ENCODE data around the gene SRR. TPM values are rescaled to one million over a fixed set of nuclear protein-coding genes. Genes with fewer than 3 reads are reported as not detected.

SRR gene
- total and polyA plus RNA-seq, 10 of the 15 experiments (the other 5 are each of a cell fraction or from before 2014, with no cell fraction given): 11.7 to 33.9 (median 20.2) TPM

DNA sequence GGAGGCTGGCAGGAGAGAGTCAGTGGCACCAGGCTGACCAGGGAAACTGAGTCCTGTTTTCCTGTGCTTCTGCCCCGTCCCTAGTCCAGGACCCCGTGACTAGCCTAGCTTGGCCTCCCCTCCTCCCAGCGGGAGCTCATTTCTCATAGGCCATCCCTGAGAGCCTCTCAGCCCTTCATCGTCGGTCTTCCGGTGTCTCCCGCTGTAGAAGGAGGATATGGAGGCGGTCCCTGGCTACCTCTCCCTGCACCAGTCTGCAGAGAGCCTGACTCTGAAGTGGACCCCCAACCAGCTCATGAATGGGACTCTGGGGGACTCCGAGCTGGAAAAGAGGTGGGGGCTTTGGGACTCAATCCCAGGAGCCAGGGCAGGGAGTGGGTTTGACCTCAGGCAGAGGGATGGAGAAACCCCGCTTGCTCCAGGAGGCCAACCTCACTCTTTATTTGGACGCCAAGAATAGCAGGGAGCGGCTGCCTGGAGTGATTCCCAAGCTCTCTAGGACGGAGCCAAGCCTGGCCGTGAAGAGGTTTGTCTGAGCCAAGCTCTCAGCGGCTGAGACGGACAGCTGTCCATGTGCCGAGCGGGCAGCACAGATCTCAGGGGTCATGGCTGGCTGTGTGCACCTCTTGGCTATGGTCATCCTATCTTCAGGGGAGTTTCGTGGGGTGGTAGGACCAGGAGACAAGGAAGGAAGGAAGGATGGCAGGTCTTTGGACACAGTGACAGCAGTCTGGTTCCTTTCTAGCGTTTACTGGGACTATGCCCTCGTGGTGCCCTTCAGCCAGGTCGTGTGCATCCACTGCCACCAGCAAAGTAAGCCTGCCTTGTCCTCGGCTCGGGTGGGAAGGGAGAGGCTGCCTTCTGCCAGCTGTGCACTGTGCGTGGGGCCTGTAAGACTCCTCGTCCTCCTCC lies 60.4 kb downstream of the SRR start (continued):
- TF ChIP-seq, protein P1, sequence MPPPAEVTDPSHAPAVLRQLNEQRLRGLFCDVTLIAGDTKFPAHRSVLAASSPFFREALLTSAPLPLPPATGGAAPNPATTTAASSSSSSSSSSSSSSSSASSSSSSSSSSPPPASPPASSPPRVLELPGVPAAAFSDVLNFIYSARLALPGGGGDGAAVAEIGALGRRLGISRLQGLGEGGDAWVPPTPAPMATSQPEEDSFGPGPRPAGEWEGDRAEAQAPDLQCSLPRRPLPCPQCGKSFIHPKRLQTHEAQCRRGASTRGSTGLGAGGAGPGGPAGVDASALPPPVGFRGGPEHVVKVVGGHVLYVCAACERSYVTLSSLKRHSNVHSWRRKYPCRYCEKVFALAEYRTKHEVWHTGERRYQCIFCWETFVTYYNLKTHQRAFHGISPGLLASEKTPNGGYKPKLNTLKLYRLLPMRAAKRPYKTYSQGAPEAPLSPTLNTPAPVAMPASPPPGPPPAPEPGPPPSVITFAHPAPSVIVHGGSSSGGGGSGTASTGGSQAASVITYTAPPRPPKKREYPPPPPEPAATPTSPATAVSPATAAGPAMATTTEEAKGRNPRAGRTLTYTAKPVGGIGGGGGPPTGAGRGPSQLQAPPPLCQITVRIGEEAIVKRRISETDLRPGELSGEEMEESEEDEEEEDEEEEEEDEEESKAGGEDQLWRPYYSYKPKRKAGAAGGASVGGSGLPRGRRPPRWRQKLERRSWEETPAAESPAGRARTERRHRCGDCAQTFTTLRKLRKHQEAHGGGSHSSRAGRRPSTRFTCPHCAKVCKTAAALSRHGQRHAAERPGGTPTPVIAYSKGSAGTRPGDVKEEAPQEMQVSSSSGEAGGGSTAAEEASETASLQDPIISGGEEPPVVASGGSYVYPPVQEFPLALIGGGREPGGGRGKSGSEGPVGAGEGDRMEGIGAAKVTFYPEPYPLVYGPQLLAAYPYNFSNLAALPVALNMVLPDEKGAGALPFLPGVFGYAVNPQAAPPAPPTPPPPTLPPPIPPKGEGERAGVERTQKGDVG (CRISPR knock-in tag; IDR thresholded peaks at IDR 0.05): no peak
- TF ChIP-seq SUPT20H (IDR thresholded peaks at IDR 0.05; ENCODE audit: borderline replicate concordance, control insufficient read depth, low read depth, low read length): no peak
- TF ChIP-seq REST (IDR thresholded peaks at IDR 0.05; ENCODE audit: low read depth, low read length): no peak
- no peak for TF ChIP-seq PML (IDR thresholded peaks at IDR 0.05; ENCODE audit: low read length)
